D341Med (cell line): ENCODE results near the gene C22orf15.

Experiments
- DNase-seq: peaks from one replicate; pipeline ENCODE4 v3.0.0; 2012; ENCODE audit warnings: low spot score

C22orf15 gene

GRCh38 chr22:23750714-23751440 is 11.9 kb upstream of the C22orf15 start, which contains the start of gene ZNF70:
Gene ZNF70 (minus strand): TSS chr22:23751112. CDS start chr22:23745140, 5,972 bp downstream.
- DNase-seq: peak; percentile 97

GRCh38 chr22:23751441-23751996 is 11.3 kb upstream of the C22orf15 start:
- DNase-seq: no peak

GRCh38 chr22:23752090-23752691 is 10.6 kb upstream of the C22orf15 start:
- DNase-seq: no peak

GRCh38 chr22:23752750-23753149 is 10.0 kb upstream of the C22orf15 start:
- no peak for DNase-seq

- no peak for DNase-seq
Measured at GRCh38 chr22:23753385-23753784, 9.4 kb upstream of the C22orf15 start.

GRCh38 chr22:23754220-23754919 is 8.4 kb upstream of the C22orf15 start, which contains the start of gene VPREB3:
Gene VPREB3 (minus strand): TSS chr22:23754425. CDS start chr22:23754363, 62 bp downstream.
- DNase-seq: no peak

GRCh38 chr22:23754980-23755636 is 7.7 kb upstream of the C22orf15 start:
- DNase-seq: no peak

GRCh38 chr22:23755711-23756110 is 7.1 kb upstream of the C22orf15 start:
- DNase-seq: no peak

GRCh38 chr22:23756891-23757290 is 5.9 kb upstream of the C22orf15 start:
- peak; percentile 73 for DNase-seq

GRCh38 chr22:23759566-23759965 is 3.2 kb upstream of the C22orf15 start:
- DNase-seq: no peak

GRCh38 chr22:23760056-23760455 is 2.7 kb upstream of the C22orf15 start:
- DNase-seq: no peak

GRCh38 chr22:23763579-23763945 is 772 bp downstream of the C22orf15 start:
- DNase-seq: no peak

- no peak for DNase-seq
Measured at GRCh38 chr22:23763954-23764353, 1.2 kb downstream of the C22orf15 start.

- no peak for DNase-seq
Measured at GRCh38 chr22:23764899-23765881, 2.4 kb downstream of the C22orf15 start.

- no peak for DNase-seq
Measured at GRCh38 chr22:23767303-23767672, 4.5 kb downstream of the C22orf15 start.

GRCh38 chr22:23767673-23768548 is 5.1 kb downstream of the C22orf15 start, which contains the start of gene CHCHD10:
Gene CHCHD10 (minus strand): TSS chr22:23767972. CDS start chr22:23767874, 98 bp downstream.
- peak; percentile 93 for DNase-seq

GRCh38 chr22:23769321-23769965 is 6.7 kb downstream of the C22orf15 start:
- DNase-seq: no peak

- DNase-seq: no peak
Measured at GRCh38 chr22:23772315-23772648, 9.5 kb downstream of the C22orf15 start.
